Measurements from ENCODE around the gene CCL5. TPM values are rescaled to one million over a fixed set of nuclear protein-coding genes. Genes with fewer than 3 reads are reported as not detected.
A peak's percentile ranks its signal among the peaks of the same experiment; 100 is the strongest.

CCL5 gene
- total RNA-seq, 1 experiment from 2014 or later: not detected

Small RNA genes lying within 50 kb of the gene (small RNA-seq; reads per million reads assigned to genes)
- gene RF00100: 406 reads per million, percentile 98 among the genes with 10 or more reads in this experiment

Other genes starting within 250 kb of the CCL5 start
- 6.8 and 7.6 TPM in 2 replicates for gene RASL10B, start 148.7 kb downstream of the CCL5 start, total RNA-seq (2014; rRNA removed; shearing (Covaris generic))
- gene GAS2L2, start 127.1 kb downstream of the CCL5 start, total RNA-seq (2014; rRNA removed; shearing (Covaris generic)): 0.05 TPM in 1 of 2 replicates, not detected in the other
- not detected in 2 replicates for gene C17orf50, start 119.5 kb downstream of the CCL5 start, total RNA-seq (2014; rRNA removed; shearing (Covaris generic))
- gene MMP28, start 84.7 kb downstream of the CCL5 start, total RNA-seq (2014; rRNA removed; shearing (Covaris generic)): 0.13 and 0.18 TPM in 2 replicates
- 27.5 and 41.3 TPM in 2 replicates for gene TAF15, start 70.9 kb downstream of the CCL5 start, total RNA-seq (2014; rRNA removed; shearing (Covaris generic))
- not detected in 2 replicates for gene HEATR9, start 11.5 kb downstream of the CCL5 start, total RNA-seq (2014; rRNA removed; shearing (Covaris generic))
- gene RDM1, start 50.4 kb upstream of the CCL5 start, total RNA-seq (2014; rRNA removed; shearing (Covaris generic)): 3.2 and 5.1 TPM in 2 replicates
- not detected in 2 replicates for gene LYZL6, start 63.4 kb upstream of the CCL5 start, total RNA-seq (2014; rRNA removed; shearing (Covaris generic))
- gene CCL16, start 101.1 kb upstream of the CCL5 start, total RNA-seq (2014; rRNA removed; shearing (Covaris generic)): not detected in 2 replicates
- not detected in 2 replicates for gene CCL14, start 106.4 kb upstream of the CCL5 start, total RNA-seq (2014; rRNA removed; shearing (Covaris generic))
- gene CCL15, start 121.2 kb upstream of the CCL5 start, total RNA-seq (2014; rRNA removed; shearing (Covaris generic)): not detected in 2 replicates
- not detected in 2 replicates for gene CCL23, start 137.6 kb upstream of the CCL5 start, total RNA-seq (2014; rRNA removed; shearing (Covaris generic))
- not detected in 2 replicates for gene CCL18, start 183.9 kb upstream of the CCL5 start, total RNA-seq (2014; rRNA removed; shearing (Covaris generic))
- gene CCL3, start 209.8 kb upstream of the CCL5 start, total RNA-seq (2014; rRNA removed; shearing (Covaris generic)): 0.17 TPM in 1 of 2 replicates, not detected in the other
- not detected in 2 replicates for gene CCL4, start 223.5 kb upstream of the CCL5 start, total RNA-seq (2014; rRNA removed; shearing (Covaris generic))